ENCODE results near the gene GPR34. TPM values are rescaled to one million over a fixed set of nuclear protein-coding genes. Genes with fewer than 3 reads are reported as not detected.

GPR34 gene
- total and polyA plus RNA-seq, 9 of the 15 experiments (the other 6 are each of a cell fraction or from before 2014, with no cell fraction given): 0.13 TPM; not detected in 8

DNA sequence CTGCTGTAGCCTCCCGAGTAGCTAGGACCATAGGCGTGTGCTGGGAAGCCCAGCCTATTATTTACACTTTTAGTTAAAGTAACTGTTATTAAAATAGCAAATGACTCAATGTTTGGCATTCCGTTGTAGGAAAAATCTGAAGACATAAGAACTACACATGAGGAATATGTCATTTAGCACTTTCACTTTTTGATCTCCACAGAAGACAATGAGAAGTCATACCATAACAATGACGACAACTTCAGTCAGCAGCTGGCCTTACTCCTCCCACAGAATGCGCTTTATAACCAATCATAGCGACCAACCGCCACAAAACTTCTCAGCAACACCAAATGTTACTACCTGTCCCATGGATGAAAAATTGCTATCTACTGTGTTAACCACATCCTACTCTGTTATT lies 6.7 kb downstream of the GPR34 start:
- no peaks in the 10 kb centered on the region for H4K20me1 ChIP-seq (replicated peaks; ENCODE audit: control insufficient read depth, insufficient read depth, low read length)
- in situ Hi-C loops (cut with MboI): no loop called here
- ATAC-seq: no peak
- no peaks in the 10 kb centered on the region for H3K9me3 ChIP-seq (replicated peaks; ENCODE audit: control insufficient read depth, insufficient read depth, low read depth, low read length)
- no peaks in the 10 kb centered on the region for H3K36me3 ChIP-seq (ENCODE audit: control insufficient read depth, insufficient read depth, low read length)
- H3K79me2 ChIP-seq (ENCODE audit: control insufficient read depth, insufficient read depth, low read length): no peaks in the 10 kb centered on the region
- H3K27ac ChIP-seq (ENCODE audit: extremely low read depth, low read depth, low read length): no peak overlapping the region
- no peaks in the 10 kb centered on the region for H3K4me1 ChIP-seq (replicated peaks in 1 of 2; ENCODE audit: control insufficient read depth in 2 of 2, insufficient read depth in 2 of 2, low read length in 2 of 2)
- H3K27me3 ChIP-seq (ENCODE audit: control insufficient read depth in 2 of 2, insufficient read depth in 2 of 2, low read length in 2 of 2): no peaks in the 10 kb centered on the region
- H3K4me3 ChIP-seq: no peak overlapping the region
- BruUV-seq (replicated peaks): no TSS peak
- intact Hi-C loops (cut with micrococcal nuclease): no loop called here
- ChIA-PET POLR2A (no interaction called here), CTCF (ENCODE audit: low intra/inter-chr PET ratio) (no interaction called here)
- FAIRE-seq: no peak
- no peak for DNase-seq (ENCODE audit: extremely low read depth in 1 of 4, low spot score in 3 of 4)
- TF ChIP-seq, protein P1, sequence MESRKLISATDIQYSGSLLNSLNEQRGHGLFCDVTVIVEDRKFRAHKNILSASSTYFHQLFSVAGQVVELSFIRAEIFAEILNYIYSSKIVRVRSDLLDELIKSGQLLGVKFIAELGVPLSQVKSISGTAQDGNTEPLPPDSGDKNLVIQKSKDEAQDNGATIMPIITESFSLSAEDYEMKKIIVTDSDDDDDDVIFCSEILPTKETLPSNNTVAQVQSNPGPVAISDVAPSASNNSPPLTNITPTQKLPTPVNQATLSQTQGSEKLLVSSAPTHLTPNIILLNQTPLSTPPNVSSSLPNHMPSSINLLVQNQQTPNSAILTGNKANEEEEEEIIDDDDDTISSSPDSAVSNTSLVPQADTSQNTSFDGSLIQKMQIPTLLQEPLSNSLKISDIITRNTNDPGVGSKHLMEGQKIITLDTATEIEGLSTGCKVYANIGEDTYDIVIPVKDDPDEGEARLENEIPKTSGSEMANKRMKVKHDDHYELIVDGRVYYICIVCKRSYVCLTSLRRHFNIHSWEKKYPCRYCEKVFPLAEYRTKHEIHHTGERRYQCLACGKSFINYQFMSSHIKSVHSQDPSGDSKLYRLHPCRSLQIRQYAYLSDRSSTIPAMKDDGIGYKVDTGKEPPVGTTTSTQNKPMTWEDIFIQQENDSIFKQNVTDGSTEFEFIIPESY (CRISPR knock-in tag; IDR thresholded peaks at IDR 0.05): peak; percentile 54; the same call in 1 of the 2 replicates
- TF ChIP-seq, protein P2, sequence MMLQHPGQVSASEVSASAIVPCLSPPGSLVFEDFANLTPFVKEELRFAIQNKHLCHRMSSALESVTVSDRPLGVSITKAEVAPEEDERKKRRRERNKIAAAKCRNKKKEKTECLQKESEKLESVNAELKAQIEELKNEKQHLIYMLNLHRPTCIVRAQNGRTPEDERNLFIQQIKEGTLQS (IDR thresholded peaks at IDR 0.05): no peak
- TF ChIP-seq, protein P2 (CRISPR knock-in tag; conservative IDR thresholded peaks at IDR 0.05): no peak
- H2AFZ ChIP-seq (ENCODE audit: low read depth, low read length): no peak overlapping the region
- no peak overlapping the region for H3K4me2 ChIP-seq (ENCODE audit: insufficient read depth, low read length)
- 37% methylated on average over 4 of the region's 7 CpGs for WGBS (ENCODE audit: insufficient coverage, low coverage, missing lambda C conversion rate)
- H3K9me1 ChIP-seq (ENCODE audit: control insufficient read depth, insufficient read depth, low read length): no peaks in the 10 kb centered on the region
- H3K9ac ChIP-seq (ENCODE audit: insufficient read depth in 1 of 2, low read depth in 2 of 2, low read length in 2 of 2): no peak overlapping the region

Measured in K562 (cell line).